HepG2 (cell line): Measurements from ENCODE around the gene THPO.

Source experiments
- ESRRA ChIP-seq: sonication (generic); formaldehyde crosslinking; IDR thresholded peaks from 2 replicates; pipeline ENCODE4 v1.5.1; 2020; ENCODE audit warnings: mild to moderate bottlenecking, low read depth, missing genetic modification reagents
- HES4 ChIP-seq: sonication (generic); formaldehyde crosslinking; IDR thresholded peaks from 2 replicates; pipeline ENCODE4 v1.9.0; 2021; ENCODE audit warnings: mild to moderate bottlenecking, missing genetic modification reagents, borderline replicate concordance
- KAT2B ChIP-seq: fragments of 150-350 bp; IDR thresholded peaks from 2 replicates; pipeline ENCODE4 v1.6.1; 2014; ENCODE audit warnings: low read depth, low read length, borderline replicate concordance
- RFXAP ChIP-seq: sonication (generic); formaldehyde crosslinking; IDR thresholded peaks from 2 replicates; pipeline ENCODE4 v1.4.0; 2020; ENCODE audit warnings: missing genetic modification reagents, borderline replicate concordance
- RXRA ChIP-seq: sonication (generic); formaldehyde crosslinking; IDR thresholded peaks from 2 replicates; pipeline ENCODE4 v1.5.1; 2020; ENCODE audit warnings: missing genetic modification reagents
- SOX5 ChIP-seq: IDR thresholded peaks from 2 replicates; pipeline ENCODE4 v1.6.1; 2016; ENCODE audit warnings: borderline replicate concordance
- TCF12 ChIP-seq, 2 experiments: fragments of 450-650 bp in 1 of 2; sonication (generic) in 1 of 2; formaldehyde crosslinking in 1 of 2; IDR thresholded peaks; 2 replicates each; pipeline versions ENCODE4 v1.6.1 to v1.8.0; 2017 to 2022; ENCODE audit warnings: antibody characterized with exemption in 1 of 2, mild to moderate bottlenecking in 1 of 2, missing genetic modification reagents in 1 of 2, moderate library complexity in 1 of 2
- YEATS2 ChIP-seq: sonication (generic); formaldehyde crosslinking; IDR thresholded peaks from 2 replicates; pipeline ENCODE4 v1.4.0; 2020; ENCODE audit warnings: missing genetic modification reagents, borderline replicate concordance
- ZFP36 ChIP-seq: fragments of 150-350 bp; IDR thresholded peaks from 2 replicates; pipeline ENCODE4 v1.6.1; 2018; ENCODE audit warnings: borderline replicate concordance, low read length, low read depth; ENCODE audit not compliant: partially characterized antibody
- ZNF431 ChIP-seq: sonication (generic); formaldehyde crosslinking; IDR thresholded peaks from 2 replicates; pipeline ENCODE4 v1.9.0; 2022; ENCODE audit warnings: missing genetic modification reagents, low read depth, mild to moderate bottlenecking, borderline replicate concordance
- ZNF792 ChIP-seq: IDR thresholded peaks from 2 replicates; pipeline ENCODE4 v1.6.1; 2016
- TF ChIP-seq, protein P1 (sequence below): sonication (generic); formaldehyde crosslinking; IDR thresholded peaks from 2 replicates; pipeline ENCODE4 v1.4.0; 2020; ENCODE audit warnings: mild to moderate bottlenecking, missing genetic modification reagents
- TF ChIP-seq, protein P2 (sequence below): IDR thresholded peaks from 2 replicates; pipeline ENCODE4 v1.6.1; 2016; ENCODE audit warnings: low read depth
- TF ChIP-seq, protein P3 (sequence below), 2 experiments: IDR thresholded peaks; 2 replicates each; pipeline ENCODE4 v1.6.1; 2011 to 2012; ENCODE audit warnings: low read length in 2 of 2, borderline replicate concordance in 1 of 2, low read depth in 1 of 2, mild to moderate bottlenecking in 1 of 2, moderate library complexity in 1 of 2

DNA sequence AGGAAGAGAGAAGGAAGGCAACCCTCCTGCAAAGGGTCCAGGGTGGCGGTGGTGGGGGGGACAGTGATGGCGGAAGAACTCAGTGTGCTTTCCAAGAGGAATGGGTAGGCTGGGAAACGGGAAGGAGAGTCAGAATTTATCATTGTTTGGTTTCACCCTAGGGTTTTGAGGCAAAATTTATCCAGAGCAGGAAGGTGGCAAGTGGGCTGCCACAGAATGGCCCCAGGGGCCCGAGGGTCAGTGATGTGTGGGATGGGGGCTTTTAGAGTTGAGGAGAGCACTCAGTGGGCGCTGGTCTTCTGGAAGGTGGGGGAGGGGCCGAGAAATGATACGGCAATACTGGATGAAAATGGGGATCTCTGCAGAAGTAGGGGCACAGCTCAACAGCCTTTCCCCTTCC lies 40.0 kb downstream of the THPO start:
- TF ChIP-seq, protein P1, sequence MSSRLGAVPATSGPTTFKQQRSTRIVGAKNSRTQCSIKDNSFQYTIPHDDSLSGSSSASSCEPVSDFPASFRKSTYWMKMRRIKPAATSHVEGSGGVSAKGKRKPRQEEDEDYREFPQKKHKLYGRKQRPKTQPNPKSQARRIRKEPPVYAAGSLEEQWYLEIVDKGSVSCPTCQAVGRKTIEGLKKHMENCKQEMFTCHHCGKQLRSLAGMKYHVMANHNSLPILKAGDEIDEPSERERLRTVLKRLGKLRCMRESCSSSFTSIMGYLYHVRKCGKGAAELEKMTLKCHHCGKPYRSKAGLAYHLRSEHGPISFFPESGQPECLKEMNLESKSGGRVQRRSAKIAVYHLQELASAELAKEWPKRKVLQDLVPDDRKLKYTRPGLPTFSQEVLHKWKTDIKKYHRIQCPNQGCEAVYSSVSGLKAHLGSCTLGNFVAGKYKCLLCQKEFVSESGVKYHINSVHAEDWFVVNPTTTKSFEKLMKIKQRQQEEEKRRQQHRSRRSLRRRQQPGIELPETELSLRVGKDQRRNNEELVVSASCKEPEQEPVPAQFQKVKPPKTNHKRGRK = no peak
- TF ChIP-seq, protein P2, sequence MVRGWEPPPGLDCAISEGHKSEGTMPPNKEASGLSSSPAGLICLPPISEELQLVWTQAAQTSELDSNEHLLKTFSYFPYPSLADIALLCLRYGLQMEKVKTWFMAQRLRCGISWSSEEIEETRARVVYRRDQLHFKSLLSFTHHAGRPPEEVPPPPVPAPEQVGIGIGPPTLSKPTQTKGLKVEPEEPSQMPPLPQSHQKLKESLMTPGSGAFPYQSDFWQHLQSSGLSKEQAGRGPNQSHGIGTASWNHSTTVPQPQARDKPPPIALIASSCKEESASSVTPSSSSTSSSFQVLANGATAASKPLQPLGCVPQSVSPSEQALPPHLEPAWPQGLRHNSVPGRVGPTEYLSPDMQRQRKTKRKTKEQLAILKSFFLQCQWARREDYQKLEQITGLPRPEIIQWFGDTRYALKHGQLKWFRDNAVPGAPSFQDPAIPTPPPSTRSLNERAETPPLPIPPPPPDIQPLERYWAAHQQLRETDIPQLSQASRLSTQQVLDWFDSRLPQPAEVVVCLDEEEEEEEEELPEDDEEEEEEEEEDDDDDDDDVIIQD (CRISPR knock-in tag) = no peak
- TF ChIP-seq ZNF431 (CRISPR knock-in tag) (no peak), ZNF792 (no peak), RXRA (CRISPR knock-in tag) (no peak), ZFP36 (no peak), KAT2B (no peak), SOX5 (CRISPR knock-in tag) (no peak), RFXAP (no peak), YEATS2 (CRISPR knock-in tag) (no peak), HES4 (no peak), TCF12 (IDR thresholded peaks at IDR 0.05) (no peak), TCF12 (CRISPR knock-in tag; IDR thresholded peaks at IDR 0.05) (no peak), ESRRA (CRISPR knock-in tag) (no peak)
- TF ChIP-seq, protein P3, sequence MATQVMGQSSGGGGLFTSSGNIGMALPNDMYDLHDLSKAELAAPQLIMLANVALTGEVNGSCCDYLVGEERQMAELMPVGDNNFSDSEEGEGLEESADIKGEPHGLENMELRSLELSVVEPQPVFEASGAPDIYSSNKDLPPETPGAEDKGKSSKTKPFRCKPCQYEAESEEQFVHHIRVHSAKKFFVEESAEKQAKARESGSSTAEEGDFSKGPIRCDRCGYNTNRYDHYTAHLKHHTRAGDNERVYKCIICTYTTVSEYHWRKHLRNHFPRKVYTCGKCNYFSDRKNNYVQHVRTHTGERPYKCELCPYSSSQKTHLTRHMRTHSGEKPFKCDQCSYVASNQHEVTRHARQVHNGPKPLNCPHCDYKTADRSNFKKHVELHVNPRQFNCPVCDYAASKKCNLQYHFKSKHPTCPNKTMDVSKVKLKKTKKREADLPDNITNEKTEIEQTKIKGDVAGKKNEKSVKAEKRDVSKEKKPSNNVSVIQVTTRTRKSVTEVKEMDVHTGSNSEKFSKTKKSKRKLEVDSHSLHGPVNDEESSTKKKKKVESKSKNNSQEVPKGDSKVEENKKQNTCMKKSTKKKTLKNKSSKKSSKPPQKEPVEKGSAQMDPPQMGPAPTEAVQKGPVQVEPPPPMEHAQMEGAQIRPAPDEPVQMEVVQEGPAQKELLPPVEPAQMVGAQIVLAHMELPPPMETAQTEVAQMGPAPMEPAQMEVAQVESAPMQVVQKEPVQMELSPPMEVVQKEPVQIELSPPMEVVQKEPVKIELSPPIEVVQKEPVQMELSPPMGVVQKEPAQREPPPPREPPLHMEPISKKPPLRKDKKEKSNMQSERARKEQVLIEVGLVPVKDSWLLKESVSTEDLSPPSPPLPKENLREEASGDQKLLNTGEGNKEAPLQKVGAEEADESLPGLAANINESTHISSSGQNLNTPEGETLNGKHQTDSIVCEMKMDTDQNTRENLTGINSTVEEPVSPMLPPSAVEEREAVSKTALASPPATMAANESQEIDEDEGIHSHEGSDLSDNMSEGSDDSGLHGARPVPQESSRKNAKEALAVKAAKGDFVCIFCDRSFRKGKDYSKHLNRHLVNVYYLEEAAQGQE (IDR thresholded peaks at IDR 0.05; ENCODE audit: borderline replicate concordance in 1 of 2, low read depth in 1 of 2, low read length in 2 of 2) = no peak
